ENCODE results near the gene EXOC6. TPM values are rescaled to one million over a fixed set of nuclear protein-coding genes. Genes with fewer than 3 reads are reported as not detected.

The EXOC6 gene
- total RNA-seq, 2 donors from 2014 or later = 12.6 to 15.2 TPM

DNA sequence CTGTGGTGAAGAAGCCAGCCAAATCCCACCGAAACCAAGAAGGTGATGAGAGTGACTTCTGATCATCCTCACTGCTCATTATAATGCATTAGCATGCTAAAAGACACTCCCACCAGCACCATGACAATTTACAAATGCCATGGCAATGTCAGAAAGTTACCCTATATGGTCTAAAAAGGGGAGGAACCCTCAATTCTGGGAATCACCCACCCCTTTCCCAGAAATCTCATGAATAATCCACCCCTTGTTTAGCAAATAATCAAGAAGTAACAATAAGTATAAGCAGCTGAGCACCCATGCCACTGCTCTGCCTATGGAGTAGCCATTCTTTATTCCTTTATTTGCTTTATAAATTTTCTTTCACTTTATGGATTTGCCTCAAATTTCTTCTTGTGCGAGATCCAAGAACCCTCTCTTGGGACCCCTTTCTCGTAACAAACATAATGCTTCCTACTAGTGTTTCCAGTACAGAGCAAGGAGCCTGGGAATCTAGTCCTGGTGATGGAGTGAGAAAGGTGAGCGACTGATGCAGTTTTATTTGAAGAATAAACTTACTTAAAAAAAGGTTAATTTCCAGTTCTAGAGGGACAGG lies 18.4 kb upstream of the EXOC6 start:
- intact Hi-C loops (cut with DNase I) = no loop called here
- Histone ChIP-seq H3K9me3 (no peaks in the 10 kb centered on the region), H3K4me3 (no peak overlapping the region), H3K27ac (no peak overlapping the region), H3K4me1 (no peaks in the 10 kb centered on the region), H3K27me3 (no peaks in the 10 kb centered on the region), H3K36me3 (no peaks in the 10 kb centered on the region), H3K9ac (ENCODE audit: low read depth in 2 of 2, low read length in 2 of 2) (no peak overlapping the region)
- no peak for DNase-seq
- TF ChIP-seq, protein P1, sequence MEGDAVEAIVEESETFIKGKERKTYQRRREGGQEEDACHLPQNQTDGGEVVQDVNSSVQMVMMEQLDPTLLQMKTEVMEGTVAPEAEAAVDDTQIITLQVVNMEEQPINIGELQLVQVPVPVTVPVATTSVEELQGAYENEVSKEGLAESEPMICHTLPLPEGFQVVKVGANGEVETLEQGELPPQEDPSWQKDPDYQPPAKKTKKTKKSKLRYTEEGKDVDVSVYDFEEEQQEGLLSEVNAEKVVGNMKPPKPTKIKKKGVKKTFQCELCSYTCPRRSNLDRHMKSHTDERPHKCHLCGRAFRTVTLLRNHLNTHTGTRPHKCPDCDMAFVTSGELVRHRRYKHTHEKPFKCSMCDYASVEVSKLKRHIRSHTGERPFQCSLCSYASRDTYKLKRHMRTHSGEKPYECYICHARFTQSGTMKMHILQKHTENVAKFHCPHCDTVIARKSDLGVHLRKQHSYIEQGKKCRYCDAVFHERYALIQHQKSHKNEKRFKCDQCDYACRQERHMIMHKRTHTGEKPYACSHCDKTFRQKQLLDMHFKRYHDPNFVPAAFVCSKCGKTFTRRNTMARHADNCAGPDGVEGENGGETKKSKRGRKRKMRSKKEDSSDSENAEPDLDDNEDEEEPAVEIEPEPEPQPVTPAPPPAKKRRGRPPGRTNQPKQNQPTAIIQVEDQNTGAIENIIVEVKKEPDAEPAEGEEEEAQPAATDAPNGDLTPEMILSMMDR (IDR thresholded peaks at IDR 0.05) = no peak

DNA sequence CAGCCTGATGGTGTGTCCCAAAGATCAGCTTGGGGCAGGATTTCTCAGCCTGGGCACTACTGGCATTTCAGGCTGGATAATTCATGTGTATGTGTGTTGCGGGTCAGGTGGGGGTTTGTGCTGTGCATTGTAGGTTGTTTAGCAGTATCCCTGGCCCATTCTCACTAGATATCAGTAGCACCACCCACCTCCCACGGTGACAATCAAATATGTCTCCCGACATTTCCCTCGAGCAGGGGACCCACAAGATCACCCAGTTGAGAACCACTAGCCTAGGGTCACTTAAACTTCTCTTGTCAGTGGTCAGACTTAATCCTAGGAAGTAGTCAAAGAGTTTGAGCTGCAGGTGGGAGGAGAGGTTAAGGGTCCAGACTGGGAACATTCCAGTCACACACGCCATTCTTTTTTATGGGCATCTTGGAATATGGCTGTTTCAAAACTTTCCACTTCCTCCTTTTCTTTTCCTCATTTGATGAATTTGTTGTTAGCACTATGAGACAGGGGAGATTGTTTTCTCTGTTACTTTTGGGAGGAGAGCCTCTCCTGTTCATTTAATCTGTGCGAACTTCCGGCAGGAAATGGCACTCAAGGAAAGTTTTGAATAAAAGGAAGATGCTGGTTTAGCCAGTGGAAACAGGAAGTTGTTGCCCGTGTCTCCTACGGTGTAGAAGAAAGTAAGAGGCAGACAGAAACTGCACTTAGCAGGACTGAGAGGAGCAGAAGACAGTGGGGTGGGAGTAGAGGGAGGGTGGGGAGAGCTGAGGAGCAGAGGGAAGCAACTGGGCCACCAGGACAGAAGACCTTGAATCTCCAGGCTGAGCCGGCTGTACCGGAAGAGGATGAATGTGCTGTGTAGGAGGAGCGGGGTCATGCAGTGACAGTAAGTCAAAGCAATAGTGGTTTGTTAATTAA lies 17.6 kb upstream of the EXOC6 start:
- TF ChIP-seq, protein P1 (IDR thresholded peaks at IDR 0.05) = no peak
- Histone ChIP-seq H3K9me3 (no peaks in the 10 kb centered on the region), H3K27me3 (no peaks in the 10 kb centered on the region), H3K27ac (no peak overlapping the region), H3K4me3 (no peak overlapping the region), H3K36me3 (no peaks in the 10 kb centered on the region), H3K4me1 (no peaks in the 10 kb centered on the region), H3K9ac (ENCODE audit: low read depth in 2 of 2, low read length in 2 of 2) (no peak overlapping the region)
- no peak for DNase-seq
- intact Hi-C loops (cut with DNase I) = no loop called here

DNA sequence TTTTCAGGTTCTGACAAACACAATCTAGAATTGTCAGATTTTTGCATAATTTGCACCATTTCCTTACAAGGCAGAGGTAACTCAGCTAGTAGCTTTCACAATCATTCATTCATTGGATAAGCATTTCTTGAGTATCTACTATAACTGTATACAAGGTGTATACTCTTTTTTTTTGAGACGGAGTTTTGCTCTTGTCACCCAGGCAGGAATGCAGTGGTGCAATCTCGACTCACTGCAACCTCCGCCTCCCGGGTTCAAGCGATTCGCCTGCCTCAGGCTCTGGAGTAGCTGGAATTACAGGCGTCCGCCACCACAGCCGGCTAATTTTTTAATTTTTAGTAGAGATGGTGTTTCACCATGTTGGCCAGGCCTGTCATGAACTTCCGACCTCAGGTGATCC lies 16.2 kb upstream of the EXOC6 start:
- no peak for DNase-seq
- H3K4me3 ChIP-seq = no peak overlapping the region
- no peaks in the 10 kb centered on the region for H3K4me1 ChIP-seq
- intact Hi-C loops (cut with DNase I) = no loop called here
- no peak overlapping the region for H3K27ac ChIP-seq
- H3K36me3 ChIP-seq = no peaks in the 10 kb centered on the region
- H3K27me3 ChIP-seq = no peaks in the 10 kb centered on the region
- no peak overlapping the region for H3K9ac ChIP-seq (ENCODE audit: low read depth in 2 of 2, low read length in 2 of 2)
- TF ChIP-seq, protein P1 (IDR thresholded peaks at IDR 0.05) = no peak
- H3K9me3 ChIP-seq = no peaks in the 10 kb centered on the region

DNA sequence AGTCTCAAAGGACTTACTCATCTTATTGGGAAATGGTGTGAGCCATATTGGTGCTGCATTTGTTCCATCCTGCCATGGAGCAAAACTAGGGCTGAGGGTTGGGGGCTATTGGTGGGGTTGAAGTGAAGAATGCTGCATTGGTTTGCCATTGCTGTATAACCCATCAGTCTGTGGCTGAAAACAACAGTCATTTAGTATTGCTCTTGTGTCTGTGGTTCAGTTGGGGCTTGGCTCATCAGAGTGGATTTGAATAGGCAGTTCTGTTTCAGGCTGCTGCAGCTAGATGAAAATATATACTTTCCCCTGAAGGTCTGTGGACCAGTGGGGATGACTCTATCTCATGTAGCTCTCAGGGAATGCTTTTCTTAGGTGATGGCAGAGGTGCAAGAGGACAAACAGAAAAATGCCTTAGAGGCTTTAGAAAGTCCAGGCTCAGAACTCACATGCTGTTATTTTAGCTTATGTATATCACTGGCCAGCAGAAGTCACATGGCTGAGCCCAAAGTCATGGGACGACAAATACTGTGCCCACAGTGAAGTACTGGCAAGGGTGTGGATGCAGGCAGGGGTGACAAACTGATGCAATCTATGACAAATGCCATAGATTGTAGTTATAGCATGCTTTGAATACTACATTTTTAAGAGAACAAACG lies 15.2 kb upstream of the EXOC6 start:
- intact Hi-C loops (cut with DNase I) = no loop called here

DNA sequence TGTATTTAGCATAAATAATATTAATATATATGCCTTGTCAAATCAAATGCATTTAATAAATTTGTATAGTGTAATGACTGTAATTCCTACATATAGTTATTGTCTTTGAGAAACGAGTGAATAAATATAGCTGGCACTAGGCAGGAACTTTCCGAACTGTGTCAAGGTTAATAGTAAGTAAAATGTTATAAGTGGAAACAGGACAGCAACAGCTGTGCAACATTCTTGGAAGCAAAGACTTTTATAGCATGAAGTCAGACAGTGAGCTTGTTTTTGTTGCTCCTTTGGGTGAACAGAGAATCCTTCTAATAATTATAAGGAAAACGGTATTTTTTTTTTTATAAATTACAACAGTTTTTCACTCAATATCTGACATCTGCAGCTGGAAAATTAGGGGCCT lies 14.0 kb upstream of the EXOC6 start:
- TF ChIP-seq, protein P1 (IDR thresholded peaks at IDR 0.05) = no peak

More for the DNA sequence above, 15.2 kb upstream of the EXOC6 start:
- no peaks in the 10 kb centered on the region for H3K27me3 ChIP-seq
- DNase-seq = no peak
- no peaks in the 10 kb centered on the region for H3K9me3 ChIP-seq
- no peak overlapping the region for H3K27ac ChIP-seq
- H3K36me3 ChIP-seq = no peaks in the 10 kb centered on the region
- TF ChIP-seq, protein P1 (IDR thresholded peaks at IDR 0.05) = no peak
- H3K4me3 ChIP-seq = no peak overlapping the region
- no peak overlapping the region for H3K9ac ChIP-seq (ENCODE audit: low read depth in 2 of 2, low read length in 2 of 2)
- no peaks in the 10 kb centered on the region for H3K4me1 ChIP-seq

More for the DNA sequence above, 14.0 kb upstream of the EXOC6 start:
- DNase-seq = no peak
- no peak overlapping the region for H3K27ac ChIP-seq
- no peaks in the 10 kb centered on the region for H3K4me1 ChIP-seq
- no peak overlapping the region for H3K9ac ChIP-seq (ENCODE audit: low read depth in 2 of 2, low read length in 2 of 2)
- no peaks in the 10 kb centered on the region for H3K27me3 ChIP-seq
- no peak overlapping the region for H3K4me3 ChIP-seq
- intact Hi-C loops (cut with DNase I) = no loop called here
- no peaks in the 10 kb centered on the region for H3K9me3 ChIP-seq
- no peaks in the 10 kb centered on the region for H3K36me3 ChIP-seq

Data from colonic mucosa (tissue), 4 donors.